Stimulated activated CD4-positive, alpha-beta T cell treated with anti-CD3 and anti-CD28 coated beads, TNF-alpha, amount 100 ng/mL, for 24 hours (primary cell): ENCODE results near the gene SPON1.

ENCODE experiments used
- DNase-seq, 3 experiments: peaks; one replicate each; pipeline ENCODE4 v3.0.0-alpha.2; 2020; ENCODE audit warnings: low read depth in 3 of 3

Gene SPON1

DNA sequence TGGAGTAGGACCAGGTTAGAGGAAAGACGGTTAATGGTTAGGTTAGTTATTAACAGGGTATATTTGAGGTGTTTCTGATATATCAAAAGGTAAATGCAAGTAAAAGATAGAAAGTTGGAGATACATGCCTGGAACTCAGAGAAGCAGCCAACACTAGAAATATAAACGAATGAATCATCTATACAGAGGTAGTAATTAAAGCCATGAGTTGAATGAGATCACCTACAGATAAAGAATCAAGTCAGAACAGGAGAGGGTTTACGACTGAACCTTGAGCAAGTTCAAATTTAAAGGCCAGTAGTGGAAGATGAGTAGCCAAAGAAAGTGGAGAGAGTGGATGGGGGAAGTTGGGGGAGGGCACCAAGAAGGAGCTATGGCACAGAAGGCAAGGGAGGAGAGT is 73.9 kb downstream of the SPON1 start:
- no peak for DNase-seq

DNA sequence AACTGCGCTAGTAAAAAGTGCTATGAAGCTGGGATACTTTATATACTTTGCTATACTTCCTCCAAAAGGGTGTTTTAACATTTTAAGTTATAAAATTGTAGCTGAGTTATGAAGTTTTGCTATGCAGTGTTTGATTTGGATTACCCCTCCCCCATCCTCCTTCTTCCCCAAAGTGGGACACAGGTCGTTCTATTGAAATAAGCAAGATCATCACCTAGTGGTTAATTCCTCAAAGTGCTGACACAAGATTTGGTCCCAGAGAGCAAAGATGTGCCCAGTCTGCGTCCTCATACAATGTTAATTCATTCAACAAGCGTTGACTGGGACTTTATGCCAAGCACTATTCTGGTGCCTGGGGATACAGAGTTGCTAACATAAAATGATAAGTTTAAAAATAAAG is 78.5 kb downstream of the SPON1 start:
- no peak for DNase-seq

DNA sequence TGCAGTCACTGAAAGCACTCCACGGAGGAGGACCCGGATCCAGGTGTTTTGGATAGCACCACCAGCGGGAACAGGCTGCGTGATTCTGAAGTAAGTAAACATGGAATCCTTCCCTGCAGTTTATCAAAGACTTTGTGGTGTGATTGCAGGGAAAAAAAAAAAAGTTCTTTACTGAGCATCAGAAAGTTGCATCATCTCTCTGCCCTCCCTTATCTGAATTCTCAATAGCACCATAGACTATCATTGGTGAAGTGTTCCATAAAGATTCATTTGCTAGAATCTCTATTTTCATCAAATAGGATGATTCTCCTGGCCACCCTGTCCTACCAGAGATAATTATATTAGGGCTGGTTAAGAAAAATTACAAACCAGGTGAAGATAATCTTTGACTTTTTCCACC is 79.0 kb downstream of the SPON1 start:
- DNase-seq = no peak

DNA sequence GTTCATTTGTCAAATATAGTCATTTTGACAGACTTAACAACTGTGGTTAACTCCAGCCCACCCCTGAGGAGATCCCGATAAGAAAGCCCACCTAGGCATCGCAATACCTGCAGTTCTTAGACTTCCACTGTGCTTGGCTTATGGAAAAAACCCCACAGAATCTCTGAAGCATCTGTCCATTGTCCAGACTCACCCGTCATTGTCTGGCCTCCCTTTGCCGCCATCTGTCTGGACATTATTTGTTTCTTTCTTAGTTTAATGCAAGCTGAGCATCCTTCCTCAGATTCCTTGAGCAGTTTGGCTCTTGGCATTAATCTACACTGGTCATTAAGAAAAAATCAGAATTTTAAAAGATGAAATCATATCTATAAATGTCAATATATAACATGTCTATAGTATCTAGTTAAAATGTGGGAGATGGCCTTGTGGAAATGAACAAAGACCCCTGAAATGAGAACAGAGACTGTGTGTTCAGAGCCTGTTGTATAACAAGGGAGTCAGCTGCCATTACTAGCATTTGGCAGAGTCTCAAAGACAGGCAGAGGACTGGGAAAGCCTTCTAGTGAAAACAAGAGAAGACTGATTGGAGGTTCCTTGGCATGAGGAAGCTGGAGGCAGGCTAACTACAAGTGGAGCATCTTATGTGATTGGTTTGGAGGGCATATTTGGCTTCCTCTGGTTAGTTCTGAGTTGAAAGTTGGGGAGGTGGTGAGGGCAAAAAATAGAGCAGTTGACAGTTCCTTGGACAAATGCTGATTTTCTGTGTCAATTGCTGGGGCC is 80.4 kb downstream of the SPON1 start:
- DNase-seq = no peak

DNA sequence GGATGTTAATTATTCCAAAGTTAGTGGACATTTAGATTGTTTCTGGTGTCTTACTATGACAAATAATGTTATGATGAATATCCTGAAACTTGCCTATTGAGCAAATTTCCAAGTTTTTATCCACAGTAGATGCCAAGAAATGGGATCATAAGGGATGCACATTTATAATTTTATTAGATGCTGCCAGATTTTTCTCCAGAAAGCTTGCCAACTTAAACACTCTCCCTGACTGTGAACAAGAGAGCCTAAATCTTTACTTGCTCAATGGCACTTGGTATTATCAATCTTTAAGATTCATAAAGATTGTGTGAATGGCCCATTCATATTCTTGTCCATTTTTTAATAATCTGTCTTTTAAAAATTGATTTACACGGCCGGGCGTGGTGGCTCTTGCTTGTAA is 82.4 kb downstream of the SPON1 start:
- DNase-seq = no peak

DNA sequence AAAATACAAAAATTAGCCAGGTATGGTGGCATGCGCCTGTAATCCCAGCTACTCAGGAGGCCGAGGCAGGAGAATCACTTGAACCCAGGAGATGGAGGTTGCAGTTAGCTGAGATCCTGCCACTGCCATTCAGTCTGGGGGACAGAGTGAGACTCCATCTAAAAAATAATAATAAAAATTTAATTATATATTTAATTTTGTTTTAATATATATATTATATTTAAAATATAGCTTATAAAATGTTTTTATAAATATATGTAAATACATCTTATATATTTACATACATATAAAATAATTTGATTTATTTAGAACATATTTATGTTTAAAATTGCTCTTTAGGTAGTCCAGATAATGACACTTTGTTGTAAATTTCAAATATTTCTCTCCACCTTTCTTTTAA is 82.9 kb downstream of the SPON1 start:
- DNase-seq = no peak

DNA sequence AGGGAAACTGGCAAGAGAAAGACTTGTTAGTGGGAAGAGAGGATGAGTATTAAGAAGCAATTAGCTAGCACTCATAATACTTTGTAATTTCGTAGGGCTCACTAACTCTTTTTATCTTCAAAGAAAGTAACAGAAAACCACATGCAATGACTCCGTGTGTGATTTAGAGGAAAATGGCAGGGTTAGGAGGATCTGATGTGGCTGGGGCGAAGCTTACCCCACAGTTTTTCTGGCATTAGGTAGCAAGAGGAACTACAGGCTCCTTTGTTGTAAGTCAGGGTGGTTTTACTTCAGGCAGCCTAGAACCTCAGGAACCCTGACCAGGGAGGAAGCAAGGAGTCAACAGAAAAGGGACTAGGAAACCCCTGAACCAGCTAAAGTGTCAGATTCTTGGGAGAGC is 89.7 kb downstream of the SPON1 start:
- no peak for DNase-seq

DNA sequence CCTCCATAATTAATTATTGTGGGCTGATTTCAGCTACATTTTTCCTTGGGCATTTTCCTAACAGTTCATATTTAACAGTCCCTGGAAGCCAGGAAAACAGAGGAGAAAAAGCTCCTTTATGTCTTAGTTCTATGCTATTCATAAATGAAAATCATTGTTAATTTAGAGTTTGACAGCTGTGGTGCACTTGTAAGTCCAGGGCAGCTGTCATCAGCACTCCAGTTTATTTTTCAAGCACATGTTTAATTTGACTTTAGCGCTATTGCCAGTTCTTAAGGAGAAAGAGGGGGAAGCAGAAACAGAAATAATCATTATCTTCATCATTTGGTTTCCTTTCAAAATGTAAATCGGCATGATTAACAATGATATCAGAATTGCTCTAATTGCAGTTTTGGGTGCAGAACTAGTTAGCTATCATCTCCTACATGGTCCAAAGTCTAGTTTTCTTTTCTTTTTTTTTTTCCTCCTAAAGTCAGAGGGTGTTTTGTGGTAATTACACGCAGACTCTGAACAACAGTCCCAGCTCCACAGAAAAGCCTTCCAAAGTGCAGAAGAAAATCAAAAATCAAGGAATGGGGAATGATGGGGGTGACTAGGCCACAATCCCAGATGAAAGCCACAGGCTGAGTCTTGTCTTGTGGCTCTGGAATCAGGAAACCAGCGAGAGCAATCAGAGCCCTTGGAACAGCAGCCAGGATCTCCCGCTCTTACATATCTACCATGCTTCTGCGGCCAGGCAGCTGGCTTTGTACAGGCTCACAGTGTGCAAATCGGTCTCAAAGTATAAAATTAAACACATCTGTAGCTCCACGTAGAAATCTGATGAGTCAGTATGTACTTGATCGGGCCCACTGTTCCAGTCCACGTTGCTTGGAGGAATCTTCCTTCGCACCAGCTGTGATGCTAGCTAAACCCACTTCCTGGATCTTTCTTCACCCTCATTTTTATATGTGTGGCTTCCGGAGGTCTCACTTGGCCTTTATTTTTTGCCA is 91.9 kb downstream of the SPON1 start:
- DNase-seq = no peak

DNA sequence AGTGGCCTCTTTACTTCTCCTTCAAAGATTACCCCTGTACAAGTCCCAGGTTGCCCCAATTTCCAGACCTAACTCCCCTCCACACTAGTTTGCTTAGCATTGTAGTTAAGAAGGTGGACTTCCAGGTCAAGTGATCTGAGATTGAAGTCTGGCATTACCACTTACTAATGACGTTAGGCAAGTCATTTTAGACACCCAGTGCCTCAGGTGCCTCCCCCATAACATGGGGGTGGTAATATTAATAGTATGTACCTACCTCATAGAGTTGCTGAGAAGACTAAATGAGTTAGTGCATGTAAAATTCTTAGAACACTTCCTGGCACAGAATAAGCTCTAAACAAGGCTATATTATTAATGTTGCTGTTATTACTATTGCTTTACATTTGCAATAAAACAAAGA is 93.4 kb downstream of the SPON1 start:
- DNase-seq = no peak

DNA sequence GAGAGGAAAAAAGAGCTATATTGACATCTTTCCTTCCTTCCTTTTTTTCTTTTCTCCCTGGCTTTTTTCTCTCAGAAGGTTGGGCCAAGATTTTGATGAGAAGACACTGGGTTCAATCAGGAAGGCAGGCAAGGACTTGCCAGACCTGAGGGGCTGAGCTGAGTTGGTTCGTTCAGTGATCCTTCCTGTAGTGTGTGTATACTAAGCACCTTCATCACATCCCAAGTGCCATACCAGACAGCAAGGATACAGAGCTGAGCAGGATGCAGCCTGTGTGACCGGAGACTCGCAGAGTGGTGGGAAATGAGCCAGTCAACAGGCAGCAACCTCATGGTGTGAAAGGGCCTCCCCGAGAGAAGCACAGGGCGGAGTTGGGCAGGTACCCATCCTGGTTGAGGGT is 95.5 kb downstream of the SPON1 start:
- DNase-seq = no peak

DNA sequence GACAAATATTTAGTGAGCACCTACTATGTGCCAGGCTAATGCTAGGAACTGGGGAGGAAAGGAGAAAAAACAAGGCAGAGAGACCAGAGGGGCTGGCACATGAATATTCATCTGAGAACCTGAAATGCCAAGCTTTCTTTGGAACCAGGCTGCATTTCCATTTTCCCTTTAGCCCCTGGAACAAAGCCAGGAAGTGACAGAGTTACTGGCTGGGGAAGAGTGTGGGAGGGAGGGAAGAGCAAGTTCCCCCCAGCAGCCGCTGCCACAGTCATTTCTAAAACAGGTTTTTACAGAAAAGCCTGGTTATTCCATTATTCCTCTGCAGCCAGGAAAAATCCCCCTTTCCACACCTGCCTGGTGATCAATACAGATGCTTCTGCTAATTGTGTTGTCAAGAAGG is 97.0 kb downstream of the SPON1 start:
- DNase-seq = no peak

DNA sequence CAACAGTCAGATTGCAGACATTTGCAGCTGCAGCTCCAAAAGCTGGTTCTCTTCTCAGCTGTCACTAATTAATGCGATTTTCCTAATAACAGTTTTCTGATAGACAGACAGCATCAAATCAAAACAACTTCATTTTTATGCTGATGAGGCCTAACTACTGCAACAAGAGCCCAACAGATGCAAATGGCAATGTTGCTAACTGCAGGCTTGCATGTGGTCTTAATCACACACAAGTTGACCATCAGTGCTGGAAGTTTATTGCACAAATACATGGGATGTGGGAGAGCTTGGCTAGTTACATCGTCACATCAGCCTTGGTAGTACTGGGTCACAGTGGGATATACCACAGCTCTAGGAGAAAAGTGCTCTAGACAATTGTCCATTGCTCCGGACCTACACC is 99.2 kb downstream of the SPON1 start:
- DNase-seq = no peak

DNA sequence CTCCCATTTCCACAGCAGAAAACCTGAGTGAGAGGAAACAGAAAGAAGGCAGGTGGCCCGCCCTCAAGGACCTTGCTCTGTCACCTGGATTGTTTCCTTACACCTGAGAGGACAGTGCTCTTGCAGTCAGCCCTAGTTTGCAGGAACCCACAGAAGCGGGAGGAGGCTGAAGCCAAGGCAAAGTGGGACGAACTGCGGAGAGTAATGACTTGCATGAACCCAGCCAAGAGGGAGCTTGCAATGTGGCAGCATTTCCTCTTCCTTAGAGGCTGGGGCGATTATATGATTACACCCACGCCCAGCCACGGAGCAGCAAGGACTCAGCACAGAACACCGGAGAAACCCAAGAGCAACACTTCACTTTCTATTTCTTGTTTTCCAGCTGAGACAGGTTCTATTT is 102.6 kb downstream of the SPON1 start:
- DNase-seq = peak in 1 of 3 experiments; percentile 18

DNA sequence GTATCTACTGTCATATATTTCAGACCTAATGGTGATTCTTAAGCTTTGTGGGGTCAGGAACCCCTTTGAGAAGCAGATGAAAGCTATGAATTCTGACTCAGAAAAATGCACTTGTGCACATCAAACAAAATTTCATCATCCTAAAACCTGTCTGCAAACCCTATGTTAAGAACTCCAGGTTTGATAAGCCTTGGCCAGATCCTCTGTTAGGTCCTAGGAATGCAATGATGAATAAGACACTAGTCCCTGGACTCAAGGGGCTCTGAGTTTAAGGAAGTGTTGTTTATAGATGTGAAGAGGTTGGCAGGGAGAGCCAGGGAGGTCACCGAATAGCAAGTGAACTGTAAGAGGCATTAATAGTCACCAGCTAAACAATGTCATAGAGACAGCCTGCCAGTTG is 103.2 kb downstream of the SPON1 start:
- DNase-seq = no peak

DNA sequence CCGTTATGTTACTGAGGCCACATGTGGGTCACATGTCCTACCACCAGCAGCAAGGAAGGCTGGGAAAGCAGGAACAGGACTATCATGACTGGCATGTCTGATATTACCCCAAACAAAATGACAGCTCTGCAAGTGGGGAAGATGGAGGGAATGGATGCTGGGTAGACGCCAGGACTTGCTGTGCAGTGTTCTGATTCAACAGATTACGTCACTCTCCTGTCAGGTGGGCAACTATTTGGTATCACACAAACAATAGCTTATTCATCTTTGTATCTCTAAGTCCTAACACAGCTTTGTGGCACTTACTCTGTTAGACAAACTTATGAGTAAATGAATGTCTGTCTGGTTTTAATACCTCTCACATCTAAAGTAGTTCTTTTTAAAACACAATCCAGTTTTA is 105.2 kb downstream of the SPON1 start:
- no peak for DNase-seq

DNA sequence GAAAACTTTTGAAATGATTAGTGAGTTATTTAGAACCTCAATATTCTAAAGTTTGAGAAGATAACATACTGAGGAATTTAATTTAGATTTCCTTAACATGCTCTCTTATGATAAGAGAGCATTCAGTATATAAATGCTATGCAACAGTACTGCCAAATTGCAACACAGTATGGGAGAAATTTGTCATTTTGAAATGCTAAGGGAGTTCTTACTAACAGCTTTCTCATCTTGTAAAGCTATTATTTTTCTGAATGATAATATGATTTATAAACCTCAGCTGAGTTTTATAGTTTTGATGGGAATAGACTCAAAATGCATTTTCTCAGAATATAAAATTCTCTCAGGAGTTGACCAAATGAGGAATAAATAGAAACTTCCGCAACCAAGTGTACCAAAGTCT is 108.4 kb downstream of the SPON1 start:
- no peak for DNase-seq

DNA sequence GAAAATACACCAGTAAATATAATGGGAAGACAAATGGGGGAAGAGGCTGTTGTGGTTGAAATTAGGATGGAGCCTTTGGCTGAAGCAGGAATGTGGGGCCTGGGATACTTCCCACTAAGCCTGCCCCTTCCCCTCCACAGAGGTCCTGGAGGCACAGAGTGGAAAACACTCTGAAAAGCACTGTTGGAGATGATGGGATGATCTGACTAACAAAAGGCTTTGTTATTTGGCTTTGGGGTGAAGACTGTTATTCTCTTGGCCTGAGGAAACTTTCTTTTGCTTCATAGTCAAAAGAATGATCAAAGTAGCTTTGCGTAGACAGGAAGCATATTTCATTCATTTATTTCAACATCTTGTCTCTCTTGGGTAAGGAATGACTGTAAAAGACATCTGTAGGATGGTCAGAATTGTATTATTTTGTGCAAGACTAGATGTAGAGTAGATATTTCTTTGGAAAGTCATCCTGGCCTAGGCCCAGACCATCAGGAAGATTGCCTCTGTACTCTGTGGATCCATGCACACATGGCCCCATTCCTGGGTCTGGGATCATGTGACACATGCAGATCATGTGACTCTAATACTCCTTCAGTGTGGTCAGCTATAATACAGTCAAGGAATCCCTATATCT is 111.4 kb downstream of the SPON1 start:
- no peak for DNase-seq

DNA sequence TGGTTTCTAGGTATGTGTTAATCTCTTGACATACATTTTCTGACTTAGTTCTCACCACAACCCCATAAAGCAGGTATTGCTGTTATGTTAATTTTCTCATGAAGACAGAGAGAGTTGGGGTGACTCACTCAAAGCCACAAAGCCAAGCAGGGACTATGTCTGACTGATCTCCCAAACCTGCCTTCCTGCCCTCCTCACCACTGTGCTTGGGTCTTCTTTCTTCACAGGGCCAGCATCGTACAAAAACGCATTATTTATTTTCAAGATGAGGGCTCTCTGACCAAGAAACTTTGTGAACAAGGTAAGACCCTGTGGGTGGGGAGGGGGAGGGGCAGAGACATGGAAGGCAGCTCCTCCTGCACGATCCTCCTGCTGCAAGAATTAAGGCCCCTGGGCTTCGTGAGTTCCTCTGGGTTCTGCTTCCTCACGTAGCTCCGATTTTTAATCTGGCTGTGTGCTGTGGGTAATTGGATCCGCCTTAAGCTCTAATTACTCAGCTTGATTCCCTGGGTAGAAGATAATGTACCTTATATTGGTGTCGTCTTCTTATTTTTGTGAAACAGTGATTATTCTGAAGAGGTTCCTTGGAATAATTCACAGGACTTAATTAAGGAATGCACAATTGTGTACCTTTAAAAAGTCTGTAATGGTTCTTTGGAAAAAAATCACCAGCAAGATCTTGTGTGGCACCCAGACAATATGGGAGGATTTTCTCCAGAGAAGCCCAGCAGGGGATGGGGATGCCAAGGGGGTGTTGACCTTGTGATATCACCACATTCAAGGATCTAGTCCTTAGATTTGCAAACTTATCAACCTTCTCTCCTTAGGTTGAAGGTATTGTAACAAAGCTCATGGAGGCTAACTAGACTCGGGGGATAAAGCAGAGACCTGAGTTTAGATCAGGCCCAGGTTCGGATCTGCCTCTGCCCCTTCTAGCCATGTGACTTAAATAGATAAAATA is 112.9 kb downstream of the SPON1 start:
- DNase-seq = peak; percentile 22 to 56 (median 49)

DNA sequence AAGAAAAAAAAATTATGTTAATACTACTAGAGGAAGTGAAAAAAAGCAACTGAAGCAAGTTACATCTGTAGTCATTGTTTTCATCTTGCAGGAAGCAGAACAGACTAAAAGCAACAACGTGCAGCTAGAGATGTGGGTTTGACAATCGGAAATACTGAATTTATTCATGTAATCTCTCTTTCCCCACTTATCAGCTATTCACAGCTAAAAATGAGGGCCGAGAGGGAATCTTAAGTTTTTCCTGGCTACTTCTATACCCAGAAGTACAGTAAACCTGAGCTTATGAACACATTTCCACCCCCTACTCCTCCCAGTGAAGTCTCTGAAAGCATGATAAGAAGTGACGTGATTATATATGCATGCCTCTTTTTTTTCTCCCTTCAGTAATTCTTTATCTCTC is 116.5 kb downstream of the SPON1 start:
- DNase-seq = no peak

DNA sequence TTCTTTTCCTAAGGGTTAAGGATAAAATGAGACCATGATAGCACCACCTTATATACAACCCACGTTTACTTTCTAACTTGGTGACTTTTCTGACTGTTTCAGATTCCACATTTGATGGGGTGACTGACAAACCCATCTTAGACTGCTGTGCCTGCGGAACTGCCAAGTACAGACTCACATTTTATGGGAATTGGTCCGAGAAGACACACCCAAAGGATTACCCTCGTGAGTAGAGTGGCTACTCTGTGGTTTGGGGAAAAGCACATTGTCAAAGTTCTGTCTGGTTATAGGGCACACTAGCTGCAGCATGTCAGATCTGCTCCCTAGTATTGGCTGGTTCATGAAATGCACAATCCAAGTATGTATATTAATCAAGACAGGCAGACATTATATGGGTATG is 117.3 kb downstream of the SPON1 start:
- no peak for DNase-seq

DNA sequence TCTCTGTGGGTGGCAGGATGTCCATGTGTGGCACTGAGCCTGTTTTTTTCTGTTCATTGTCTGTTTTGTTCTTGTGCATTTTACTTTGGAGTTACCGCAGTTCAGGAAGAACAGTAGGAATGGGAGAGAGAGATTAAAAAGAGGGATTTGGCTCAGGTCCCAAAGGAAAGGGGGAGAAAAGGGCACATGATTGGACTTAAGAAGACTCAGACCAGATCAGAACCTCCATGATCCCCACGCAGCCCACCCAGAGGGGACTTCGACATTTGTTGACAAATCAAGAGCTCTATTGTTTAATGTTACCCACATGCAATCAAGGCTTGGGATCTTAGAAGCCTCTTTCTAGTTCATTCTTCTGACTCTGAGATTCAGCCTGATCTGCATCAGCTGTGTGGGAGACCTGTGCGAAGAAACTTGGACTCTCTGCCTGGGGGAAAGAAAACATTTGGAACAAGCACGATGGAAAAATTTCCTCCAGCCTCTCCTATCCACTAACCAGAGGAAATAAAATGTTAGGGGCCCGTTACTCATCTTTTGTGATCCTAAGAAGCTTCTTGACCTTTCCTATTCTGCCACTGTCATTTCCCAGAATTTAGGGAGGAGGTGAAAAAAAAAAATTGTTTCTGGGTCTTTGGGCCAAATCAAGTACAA is 119.2 kb downstream of the SPON1 start:
- DNase-seq = no peak
